GF-D8 (cell line): ENCODE data around the gene PDGFB.

Experiments
- DNase-seq: peaks from one replicate; lab custom pipeline; 2025; lab: John Stamatoyannopoulos, UW

The PDGFB gene

DNA sequence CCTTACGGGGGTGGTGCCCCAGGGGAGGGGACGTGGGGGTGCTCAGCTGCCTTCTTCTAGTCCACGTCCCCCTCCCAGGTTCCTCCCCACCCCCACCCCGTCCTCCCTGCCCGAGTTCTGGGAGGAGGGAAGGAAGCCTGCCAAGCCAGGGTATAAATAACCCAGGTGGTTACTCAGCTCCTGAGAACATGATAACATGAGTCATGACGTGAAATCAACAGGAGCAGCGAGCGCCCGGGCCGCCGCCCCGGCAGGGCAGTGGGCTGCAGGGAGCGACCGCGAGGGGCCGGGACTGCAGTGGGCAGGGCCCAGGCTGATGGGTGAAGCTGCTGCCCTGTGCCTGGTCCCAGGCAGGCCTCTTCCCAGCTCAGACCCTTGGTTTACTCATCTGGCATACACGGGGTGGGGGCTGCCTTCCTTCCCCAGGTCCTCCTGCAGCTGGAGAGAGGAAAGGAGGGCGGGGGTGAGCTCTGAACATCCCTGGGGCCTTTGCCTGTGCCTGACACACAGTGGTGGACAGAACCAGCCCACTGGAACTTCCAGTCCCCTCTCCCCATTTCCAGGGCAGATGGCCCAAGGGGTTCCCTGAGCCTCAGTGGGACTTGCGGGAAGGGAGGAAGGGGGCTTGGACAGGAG is 8.8 kb upstream of the PDGFB start:
- DNase-seq: no peak

DNA sequence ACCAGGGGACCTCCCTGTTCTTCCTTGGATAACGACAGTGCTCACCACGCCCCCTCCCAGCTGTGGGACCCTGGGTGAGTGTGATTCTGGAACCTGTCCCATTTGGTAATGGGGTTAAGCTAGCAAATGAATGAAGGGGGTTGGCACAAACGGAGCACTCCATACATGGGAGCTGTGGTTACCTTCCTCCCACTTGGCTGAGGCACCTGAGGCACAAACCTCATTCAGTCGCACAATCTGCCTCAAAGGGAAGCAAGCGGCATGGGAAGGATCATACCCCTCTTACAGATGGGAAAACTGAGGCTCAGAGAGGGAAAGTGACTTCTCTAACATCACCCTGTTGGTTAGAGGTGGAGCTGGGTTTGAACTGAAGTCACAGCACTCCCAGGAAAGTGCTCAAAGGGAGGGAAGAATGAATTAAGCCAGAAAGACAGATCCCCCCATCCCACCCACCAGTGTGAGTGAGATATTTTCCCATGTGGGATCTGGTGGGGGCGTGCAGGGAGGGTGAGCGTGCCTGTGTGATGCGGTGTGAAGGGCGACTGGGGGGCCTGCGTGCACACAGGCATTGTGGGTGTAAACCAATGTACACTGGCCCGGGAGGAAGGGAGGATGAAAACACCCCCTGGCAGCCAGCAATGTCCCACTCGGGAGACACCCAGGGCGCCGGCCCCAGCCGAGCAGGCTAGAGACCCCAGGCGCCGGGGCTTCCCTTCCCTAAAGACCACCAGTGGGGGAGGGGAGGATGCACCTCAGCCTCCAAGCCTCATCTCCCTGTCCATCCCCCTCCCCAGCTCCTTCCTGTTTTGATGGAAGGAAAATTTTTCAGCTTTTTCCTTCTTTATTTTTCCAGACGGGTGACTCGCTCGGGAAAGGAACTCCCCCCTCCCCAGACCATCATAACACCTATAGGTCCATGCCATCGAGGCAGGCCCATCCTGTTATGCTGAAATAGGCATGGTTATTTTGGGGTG is 8.0 kb upstream of the PDGFB start:
- no peak for DNase-seq

GRCh38 chr22:39251762-39252460 is 7.1 kb upstream of the PDGFB start:
- DNase-seq: no peak

DNA sequence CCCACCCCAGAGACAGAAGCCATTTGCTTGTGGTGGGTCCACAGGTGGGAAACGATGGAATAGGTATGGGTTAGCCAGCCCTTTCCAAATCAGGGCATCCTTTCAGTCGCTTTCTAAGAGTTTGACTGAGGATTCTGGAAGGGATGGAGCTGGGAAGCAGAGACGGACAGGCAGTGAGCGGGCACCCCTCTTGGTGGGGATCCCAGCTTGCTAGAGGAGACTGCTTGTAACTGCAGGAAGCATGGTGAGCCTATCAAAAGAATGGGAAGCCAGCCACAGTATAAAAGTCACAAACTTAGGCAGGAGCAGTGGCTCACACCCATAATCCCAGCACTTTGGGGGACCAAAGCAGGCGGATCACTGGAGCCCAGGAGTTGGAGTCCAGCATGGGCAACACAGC is 6.1 kb upstream of the PDGFB start:
- no peak for DNase-seq

- DNase-seq: no peak
Measured at GRCh38 chr22:39250131-39250530, 5.3 kb upstream of the PDGFB start.

DNA sequence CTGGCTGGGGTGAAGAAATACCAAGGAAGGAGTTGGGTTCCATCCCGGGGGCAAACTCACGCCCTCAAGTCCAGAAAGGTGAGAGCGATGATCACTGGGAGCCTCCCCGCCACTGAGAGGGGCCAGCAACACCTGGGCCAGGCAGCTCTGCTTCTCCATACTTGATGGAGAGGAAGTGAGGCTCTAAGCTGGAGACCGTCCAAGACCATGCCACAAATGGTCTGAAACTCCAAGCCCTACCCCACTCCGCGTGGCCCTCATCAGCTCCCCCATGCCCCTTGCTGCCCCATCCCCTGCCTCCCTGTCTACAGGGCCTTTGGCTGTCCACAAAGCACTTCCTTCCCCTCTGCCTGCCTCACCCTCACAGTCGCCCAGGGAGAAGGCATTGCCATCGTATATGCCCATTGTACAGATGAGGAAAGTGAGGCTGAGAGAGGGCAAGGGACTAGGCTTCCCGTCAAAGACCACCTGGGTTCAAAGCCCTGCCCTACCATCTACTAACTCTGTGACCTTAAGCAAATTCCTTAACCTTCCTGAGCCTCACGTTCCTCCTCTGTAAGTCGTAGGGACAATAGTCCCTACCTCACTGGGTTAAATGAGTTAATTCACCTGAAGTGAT is 4.4 kb upstream of the PDGFB start:
- DNase-seq: no peak

DNA sequence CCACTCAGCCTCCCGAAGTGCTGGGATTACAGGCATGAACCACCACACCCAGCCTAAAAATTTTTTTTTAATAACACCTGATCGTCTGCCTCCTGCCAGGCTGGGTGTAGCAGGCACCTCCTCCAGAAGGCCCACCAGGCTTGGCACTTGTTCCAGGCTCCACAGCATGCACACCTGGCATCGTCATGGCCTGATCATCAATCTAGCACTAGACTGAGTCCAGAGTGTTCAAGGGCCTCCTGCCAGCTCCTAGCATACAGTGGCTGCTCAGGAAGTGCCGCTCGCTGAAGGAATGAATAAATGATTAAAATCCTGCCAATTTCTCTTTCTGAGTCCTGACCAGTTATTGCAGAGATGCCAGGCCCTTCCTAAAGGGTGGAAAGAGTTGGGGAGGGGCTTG is 3.5 kb upstream of the PDGFB start:
- no peak for DNase-seq

GRCh38 chr22:39247361-39247760 is 2.6 kb upstream of the PDGFB start:
- DNase-seq: no peak

DNA sequence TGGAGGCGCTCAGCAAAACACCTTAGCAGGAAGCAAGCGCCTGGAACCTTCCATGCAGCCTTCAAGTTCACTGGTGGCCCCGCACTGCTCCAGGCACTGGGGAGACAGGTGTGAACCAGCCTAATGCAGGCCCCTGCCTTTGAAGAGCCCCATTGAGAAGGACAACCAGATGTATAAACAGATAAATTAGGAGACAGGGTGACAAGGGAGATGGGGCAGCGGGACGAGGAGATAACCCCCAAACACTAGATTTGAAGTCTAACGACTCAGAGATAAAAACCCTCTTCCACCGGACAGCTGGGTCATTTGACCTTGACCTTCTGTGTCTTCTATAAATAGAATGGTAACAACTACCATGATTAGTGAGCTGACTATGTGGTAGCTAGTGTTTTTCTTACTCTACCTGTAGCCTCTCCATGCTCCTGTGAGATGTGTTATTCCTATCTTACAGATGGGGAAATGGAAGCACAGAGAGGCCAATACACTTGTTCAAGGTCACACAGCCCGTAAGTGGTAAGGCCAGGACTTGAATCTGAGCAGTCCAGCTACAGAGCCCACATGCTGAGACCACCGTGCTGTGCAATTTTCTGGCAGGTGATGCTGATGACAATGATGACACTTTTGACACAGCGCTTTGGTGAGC is 2.0 kb upstream of the PDGFB start:
- DNase-seq: no peak

DNA sequence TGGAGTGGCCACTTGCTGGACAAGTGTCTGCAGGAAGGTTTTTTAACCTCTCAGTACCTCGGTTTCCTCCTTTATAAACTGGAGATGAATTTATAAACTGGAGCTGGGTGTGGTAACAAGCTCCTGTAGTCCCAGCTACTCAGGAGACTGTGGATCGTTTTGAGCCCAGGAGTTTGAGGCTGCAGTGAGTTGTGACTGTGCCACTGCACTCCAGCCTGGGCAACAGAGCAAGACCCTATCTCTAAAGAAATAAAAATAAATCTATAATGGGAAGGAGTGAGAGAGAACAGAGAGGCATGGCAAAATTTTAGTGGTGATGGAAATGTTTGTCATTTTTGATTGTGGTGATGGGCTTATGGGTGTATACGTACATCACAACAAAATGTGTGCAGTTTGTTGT is 1.4 kb upstream of the PDGFB start:
- no peak for DNase-seq

GRCh38 chr22:39245130-39246039 is 603 bp upstream of the PDGFB start:
- DNase-seq: no peak

GRCh38 chr22:39244136-39244495 is 666 bp downstream of the PDGFB start:
- no peak for DNase-seq

DNA sequence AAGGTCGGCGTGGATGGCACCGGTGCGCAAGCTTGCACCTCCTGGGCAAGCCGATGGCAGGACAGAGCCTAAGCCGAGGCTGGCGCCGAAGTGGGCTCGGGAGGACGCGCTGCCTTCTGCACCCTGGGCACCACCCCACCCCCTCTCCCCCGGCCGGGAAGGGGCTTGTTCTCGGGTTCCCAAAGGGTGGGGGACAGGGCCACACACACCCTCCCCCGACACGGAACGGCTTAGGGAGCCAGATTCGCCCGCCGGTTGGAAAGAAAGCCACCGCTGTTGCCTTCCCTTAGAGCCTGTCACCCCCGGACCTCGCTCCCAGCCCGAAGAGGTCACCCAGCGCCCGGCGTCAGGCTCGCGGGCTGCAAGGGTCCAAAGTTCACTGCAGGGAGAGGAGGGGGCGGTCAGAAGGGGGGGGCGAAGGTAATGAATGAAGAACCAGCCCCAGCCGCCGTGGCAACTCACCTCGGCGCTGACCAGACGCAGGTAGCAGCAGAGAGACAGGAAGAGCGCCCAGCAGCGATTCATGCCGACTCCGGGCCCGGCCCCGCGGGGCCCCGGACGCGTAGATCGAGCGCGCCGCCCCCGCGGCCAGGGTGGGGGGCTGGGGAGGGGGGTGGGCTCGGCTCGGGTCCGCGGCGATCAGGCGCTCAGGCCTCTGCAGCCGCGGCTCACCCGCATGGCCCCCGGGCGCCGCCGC is 1.2 kb downstream of the PDGFB start:
- DNase-seq: no peak

GRCh38 chr22:39242595-39243438 is 2.0 kb downstream of the PDGFB start:
- no peak for DNase-seq

DNA sequence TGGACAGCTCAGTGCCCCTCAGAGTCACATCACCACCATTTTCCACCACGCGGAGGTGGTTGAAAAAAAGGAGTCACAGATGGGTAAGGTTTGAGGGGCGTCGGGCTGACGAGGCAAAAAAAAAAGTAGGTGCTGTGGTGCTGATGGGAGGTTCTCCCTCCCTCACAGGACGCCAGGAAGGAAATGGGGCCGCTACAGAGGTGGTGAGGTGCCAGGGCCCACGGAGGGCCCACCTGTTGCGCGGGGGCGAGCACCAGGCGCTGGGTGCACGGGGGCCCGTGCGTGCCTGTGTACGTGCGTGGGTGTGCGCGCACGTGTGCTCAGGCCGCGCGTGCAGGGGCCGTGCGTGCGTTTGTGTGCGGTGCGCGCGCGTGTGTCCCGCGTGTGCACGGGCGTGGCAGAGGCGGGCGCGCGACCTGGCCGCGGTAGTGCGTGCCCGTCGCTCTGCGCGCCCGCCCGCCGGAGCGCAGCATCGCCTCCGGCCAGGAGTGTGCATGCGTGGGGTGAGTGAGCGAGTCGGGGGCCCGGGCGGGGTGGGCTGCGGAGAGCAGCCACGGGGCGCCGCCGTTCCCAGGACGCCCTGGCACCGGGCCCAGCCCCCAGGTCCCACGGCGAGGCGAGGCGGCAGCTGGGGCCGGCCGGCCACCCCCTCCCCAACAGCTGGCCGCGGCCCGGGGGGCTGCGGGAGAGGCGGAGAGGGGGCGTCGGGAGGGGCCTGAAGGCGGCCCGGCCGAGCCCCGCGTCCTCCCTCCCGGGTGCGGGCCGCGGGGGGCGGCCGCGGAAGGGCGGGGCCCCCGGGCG is 2.8 kb downstream of the PDGFB start:
- no peak for DNase-seq

- DNase-seq: peak; percentile 14
Measured at GRCh38 chr22:39240831-39241793, 3.7 kb downstream of the PDGFB start.
